DMS79 treated with DMSO at 0.1 percent for 48 hours (cell line): Measurements from ENCODE around the gene ZNF267.
"Not testable (repeated sequence)": the region's sequence is repeated elsewhere in the genome, so short reads cannot be mapped to it uniquely, and the experiment has no call there.

Experiments used
- DNase-seq: peaks from one replicate; lab custom pipeline; 2025; lab: John Stamatoyannopoulos, UW

ZNF267 gene

DNA sequence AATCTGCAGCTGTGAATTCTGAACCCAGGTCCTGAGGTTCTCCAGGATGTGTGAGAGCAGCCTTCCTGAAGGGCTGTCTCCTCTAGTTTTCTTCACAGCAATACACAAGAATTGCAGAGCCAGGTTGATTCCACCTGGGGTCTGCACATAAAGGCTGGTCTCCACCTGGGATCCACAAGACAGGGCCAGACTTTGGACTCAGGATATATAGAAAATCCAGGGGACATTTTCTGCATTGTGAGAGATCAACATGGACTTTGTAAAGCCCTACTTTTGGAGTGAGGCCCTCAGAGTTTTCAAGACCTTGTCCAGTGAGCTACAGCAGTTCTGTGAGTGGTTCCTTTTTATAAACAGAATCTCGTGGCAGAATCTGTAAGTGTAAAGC, 6.3 kb downstream of the ZNF267 start:
- DNase-seq: no peak

GRCh38 chr16:31880322-31880979, 6.8 kb downstream of the ZNF267 start:
- no peak for DNase-seq

- no peak for DNase-seq
Measured at GRCh38 chr16:31886227-31886626, 12.6 kb downstream of the ZNF267 start.

DNA sequence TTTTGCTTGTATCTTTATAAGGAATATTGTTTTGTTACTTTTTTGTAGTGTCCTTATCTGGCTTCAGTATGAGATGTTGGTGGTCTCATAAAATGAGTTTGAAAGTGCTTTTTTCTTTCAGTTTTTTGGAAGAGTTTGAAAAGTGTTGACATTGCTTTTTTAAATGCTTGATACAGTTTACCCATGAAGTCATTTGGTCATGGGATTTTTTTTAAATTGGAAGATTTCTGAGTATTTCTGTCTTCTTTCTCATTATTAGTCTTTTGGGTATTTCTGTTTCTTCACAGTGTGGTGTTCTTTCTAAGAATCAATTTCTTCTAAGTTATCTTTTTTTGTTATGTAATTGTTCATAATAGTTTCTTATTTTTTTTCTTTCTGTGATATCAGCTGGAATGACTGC, 15.1 kb downstream of the ZNF267 start:
- DNase-seq: no peak

DNA sequence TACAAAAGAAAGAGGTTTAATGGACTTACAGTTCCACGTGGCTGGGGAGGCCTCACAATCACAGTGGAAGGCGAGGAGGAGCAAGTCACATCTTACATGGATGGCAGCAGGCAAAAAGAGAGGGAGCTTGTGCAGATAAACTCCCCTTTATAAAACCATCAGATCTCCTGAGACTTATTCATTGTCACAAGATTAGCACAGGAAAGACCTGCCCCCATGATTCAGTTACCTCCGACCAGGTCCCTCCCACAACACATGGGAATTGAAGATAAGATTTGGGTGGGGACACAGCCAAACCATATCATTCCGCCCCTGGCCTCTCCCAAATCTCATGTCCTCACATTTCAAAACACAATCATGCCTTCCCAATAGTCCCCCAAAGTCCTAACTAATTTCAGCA, 18.5 kb downstream of the ZNF267 start:
- DNase-seq: not testable (repeated sequence)

GRCh38 chr16:31893824-31894223, 20.2 kb downstream of the ZNF267 start:
- no peak for DNase-seq

DNA sequence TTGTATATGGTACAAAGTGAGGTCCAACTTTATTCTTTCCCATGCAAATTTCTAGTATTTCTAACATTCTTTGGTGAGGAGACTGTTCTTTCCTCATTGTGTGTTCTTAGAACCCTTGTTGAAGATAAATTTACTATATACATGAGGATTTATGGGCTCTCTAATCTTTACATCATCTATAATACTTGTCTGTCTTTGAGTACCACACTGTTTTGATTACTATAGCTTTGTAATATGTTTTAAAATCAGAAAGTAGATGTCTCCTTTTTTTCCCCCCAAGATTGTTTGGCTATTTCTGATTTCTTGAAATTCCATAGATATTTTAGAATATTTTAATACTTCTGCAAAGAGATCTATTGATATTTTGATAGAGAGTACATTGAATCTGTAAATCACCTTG, 23.7 kb downstream of the ZNF267 start:
- DNase-seq: no peak

- DNase-seq: no peak
Measured at GRCh38 chr16:31899505-31899904, 25.9 kb downstream of the ZNF267 start.

GRCh38 chr16:31904571-31904970, 31.0 kb downstream of the ZNF267 start:
- DNase-seq: not testable (repeated sequence)

GRCh38 chr16:31913668-31914067, 40.1 kb downstream of the ZNF267 start:
- no peak for DNase-seq

GRCh38 chr16:31916056-31916488, 42.5 kb downstream of the ZNF267 start:
- no peak for DNase-seq

DNA sequence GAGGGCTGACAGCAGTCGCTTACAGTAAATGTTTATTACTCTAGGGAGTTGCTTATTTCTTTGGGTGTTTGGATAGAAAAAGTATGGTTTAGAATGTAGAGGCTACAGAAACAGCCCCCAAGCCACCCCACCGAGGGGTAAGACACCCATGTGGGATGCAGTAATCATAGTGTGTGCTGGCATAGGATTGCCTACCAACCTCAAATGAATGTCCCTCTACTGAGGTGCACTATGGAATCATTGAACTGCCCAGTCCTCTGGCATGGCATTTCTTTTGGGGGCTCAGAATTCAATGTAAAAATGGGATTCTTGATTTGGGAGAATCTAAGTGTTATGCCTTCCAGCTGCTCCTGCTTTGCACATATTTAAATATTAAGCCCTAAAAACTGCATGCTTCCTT, 46.8 kb downstream of the ZNF267 start:
- DNase-seq: no peak

DNA sequence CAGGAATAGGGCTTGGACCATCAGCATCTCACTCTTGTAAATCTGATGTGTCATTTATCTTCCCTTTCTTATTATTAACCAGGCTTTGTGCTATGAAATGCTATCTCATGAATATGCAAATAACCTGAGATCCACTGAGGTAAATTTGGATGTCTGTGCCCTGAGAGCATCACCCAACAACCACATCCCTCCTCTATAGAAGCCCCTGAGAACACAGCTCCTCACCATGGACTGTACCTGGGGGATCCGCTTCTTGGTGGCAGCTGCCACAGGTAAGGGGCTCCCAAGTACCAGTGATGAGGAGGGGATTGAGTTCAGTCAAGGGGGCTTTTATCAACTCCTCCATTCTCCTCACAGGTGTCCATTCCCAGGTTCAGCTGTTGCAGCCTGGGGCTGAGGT, 78.2 kb downstream of the ZNF267 start:
- not testable (repeated sequence) for DNase-seq

DNA sequence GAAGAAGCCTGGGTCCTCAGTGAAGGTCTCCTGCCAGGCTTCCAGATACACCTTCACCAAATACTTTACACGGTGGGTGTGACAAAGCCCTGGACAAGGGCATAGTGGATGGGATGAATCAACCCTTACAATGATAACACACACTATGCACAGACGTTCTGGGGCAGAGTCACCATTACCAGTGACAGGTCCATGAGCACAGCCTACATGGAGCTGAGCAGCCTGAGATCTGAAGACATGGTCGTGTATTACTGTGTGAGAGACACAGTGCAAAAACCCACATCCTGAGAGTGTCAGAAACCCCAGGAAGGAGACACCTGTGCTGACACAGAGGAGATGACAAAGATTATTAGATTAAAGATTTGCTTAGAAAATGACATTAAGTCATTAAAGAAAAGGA, 78.6 kb downstream of the ZNF267 start:
- not testable (repeated sequence) for DNase-seq

- DNase-seq: not testable (repeated sequence)
Measured at GRCh38 chr16:31956221-31956620, 82.6 kb downstream of the ZNF267 start.

DNA sequence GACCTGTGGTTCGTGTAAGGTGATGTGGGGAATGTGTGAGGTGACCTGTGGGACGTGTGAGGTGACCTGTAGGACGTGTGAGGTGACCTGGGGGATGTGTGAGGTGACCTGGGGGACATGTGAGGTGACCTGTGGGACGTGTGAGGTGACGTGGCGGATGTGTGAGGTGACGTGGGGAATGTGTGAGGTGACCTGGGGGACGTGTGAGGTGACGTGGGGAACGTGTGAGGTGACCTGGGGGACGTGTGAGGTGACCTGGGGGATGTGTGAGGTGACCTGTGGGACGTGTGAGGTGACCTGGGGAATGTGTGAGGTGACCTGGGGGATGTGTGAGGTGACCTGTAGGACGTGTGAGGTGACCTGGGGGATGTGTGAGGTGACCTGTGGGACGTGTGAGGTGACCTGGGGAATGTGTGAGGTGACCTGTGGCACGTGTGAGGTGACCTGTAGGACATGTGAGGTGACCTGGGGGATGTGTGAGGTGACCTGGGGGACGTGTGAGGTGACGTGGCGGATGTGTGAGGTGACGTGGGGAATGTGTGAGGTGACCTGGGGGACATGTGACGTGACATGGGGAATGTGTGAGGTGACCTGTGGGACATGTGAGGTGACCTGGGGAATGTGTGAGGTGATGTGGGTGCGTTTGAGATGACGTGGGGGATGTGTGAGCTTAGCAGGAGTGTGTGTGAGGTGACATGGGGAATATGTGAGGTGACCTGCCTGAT, 86.7 kb downstream of the ZNF267 start:
- DNase-seq: not testable (repeated sequence)
